A673 (cell line): ENCODE results near the gene OLA1.

Experiments
- EZH2 ChIP-seq: fragments of 200-600 bp; sonication (generic); IDR thresholded peaks from 2 replicates; pipeline ENCODE4 v1.6.1; 2017; ENCODE audit warnings: borderline replicate concordance, low read depth, mild to moderate bottlenecking, mixed read lengths, antibody characterized with exemption, low read length; ENCODE audit not compliant: poor library complexity, severe bottlenecking
- TF ChIP-seq, protein P1 (sequence below): fragments of 300-800, 200-600 bp; sonication (generic); conservative IDR thresholded peaks from 2 replicates; pipeline ENCODE4 v1.5.1; 2017; ENCODE audit warnings: low read depth, mild to moderate bottlenecking, antibody characterized with exemption, low read length, moderate library complexity, mixed read lengths

DNA sequence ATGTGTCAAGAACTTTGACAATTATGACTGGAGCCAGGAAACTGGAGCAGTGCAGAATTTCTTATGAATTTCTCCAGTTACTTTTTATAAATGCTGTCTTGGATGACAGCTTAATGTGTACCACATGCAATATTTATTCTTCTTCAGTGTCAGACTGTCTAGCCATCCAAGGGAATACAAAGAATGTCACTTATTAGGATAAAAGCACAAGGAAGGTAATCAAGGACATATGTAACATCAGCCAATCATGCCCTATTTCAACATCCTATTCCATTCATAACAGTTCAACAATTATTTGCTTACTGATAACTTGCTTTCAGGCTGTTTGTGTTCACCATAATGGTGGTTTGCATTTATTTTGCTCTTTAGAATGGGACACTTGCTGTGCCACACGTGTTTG is 139.8 kb downstream of the OLA1 start:
- TF ChIP-seq, protein P1, sequence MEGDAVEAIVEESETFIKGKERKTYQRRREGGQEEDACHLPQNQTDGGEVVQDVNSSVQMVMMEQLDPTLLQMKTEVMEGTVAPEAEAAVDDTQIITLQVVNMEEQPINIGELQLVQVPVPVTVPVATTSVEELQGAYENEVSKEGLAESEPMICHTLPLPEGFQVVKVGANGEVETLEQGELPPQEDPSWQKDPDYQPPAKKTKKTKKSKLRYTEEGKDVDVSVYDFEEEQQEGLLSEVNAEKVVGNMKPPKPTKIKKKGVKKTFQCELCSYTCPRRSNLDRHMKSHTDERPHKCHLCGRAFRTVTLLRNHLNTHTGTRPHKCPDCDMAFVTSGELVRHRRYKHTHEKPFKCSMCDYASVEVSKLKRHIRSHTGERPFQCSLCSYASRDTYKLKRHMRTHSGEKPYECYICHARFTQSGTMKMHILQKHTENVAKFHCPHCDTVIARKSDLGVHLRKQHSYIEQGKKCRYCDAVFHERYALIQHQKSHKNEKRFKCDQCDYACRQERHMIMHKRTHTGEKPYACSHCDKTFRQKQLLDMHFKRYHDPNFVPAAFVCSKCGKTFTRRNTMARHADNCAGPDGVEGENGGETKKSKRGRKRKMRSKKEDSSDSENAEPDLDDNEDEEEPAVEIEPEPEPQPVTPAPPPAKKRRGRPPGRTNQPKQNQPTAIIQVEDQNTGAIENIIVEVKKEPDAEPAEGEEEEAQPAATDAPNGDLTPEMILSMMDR: no peak
- TF ChIP-seq EZH2: no peak
